Esophagus muscularis mucosa (tissue), 3 donors: ENCODE data around the gene POU4F2.

ENCODE experiments used
- CTCF ChIP-seq, 3 experiments: fragments of 200-600 bp in 2 of 3; fragments of 450-650 bp in 1 of 3; sonication (generic) in 2 of 3; IDR thresholded peaks; one replicate each; pipeline ENCODE4 v1.5.1; 2017 to 2019; ENCODE audit warnings: antibody characterized with exemption in 3 of 3, mild to moderate bottlenecking in 2 of 3, moderate library complexity in 1 of 3
- POLR2A ChIP-seq: fragments of 450-650 bp; IDR thresholded peaks from one replicate; pipeline ENCODE4 v1.6.1; 2017; ENCODE audit warnings: antibody characterized with exemption, moderate library complexity, mild to moderate bottlenecking, low read depth
- POLR2AphosphoS5 ChIP-seq, 2 donors: sonication (generic); formaldehyde crosslinking; IDR thresholded peaks; one replicate each; pipeline ENCODE4 v1.6.1; 2017; ENCODE audit warnings: antibody characterized with exemption in 2 of 2

- TF ChIP-seq POLR2A (no peak), CTCF (IDR thresholded peaks at IDR 0.05) (no peak), POLR2AphosphoS5 (IDR thresholded peaks at IDR 0.05) (no peak)
Observed at GRCh38 chr4:146649232-146649631, 10.5 kb downstream of the POU4F2 start.
